Stimulated activated naive B cell treated with anti-CD40 and anti-IgM and Interleukin-4, amounts not matched to agents 10 μg/mL and 1 μg/mL and 100 μg/mL, for 72 hours (primary cell): ENCODE results near the gene AHSP.
"Not testable (repeated sequence)": the region's sequence is repeated elsewhere in the genome, so short reads cannot be mapped to it uniquely, and the experiment has no call there.

Experiments
- ATAC-seq, 2 donors: fragments of 150-1000 bp; cut with Tn5 transposase; replicated peaks; 2 replicates each; pipeline ENCODE4 v1.10.0; 2021; ENCODE audit warnings: moderate library complexity in 1 of 2
- DNase-seq: peaks from one replicate; pipeline ENCODE4 v3.0.0; 2021
- H3K27ac Mint-ChIP-seq: one replicate; pipeline ENCODE4 v1.8.0; 2022; ENCODE audit warnings: mild to moderate bottlenecking, mixed read lengths
- H3K27me3 Mint-ChIP-seq, 2 donors: one replicate each; pipeline ENCODE4 v1.8.0; 2022; ENCODE audit warnings: mixed read lengths in 2 of 2
- H3K36me3 Mint-ChIP-seq, 2 donors: one replicate each; pipeline ENCODE4 v1.8.0; 2022; ENCODE audit warnings: mixed read lengths in 2 of 2, mild to moderate bottlenecking in 1 of 2
- H3K4me1 Mint-ChIP-seq, 2 donors: one replicate each; pipeline ENCODE4 v1.8.0; 2022; ENCODE audit warnings: mixed read lengths in 2 of 2, mild to moderate bottlenecking in 1 of 2
- H3K4me3 Mint-ChIP-seq, 2 donors: one replicate each; pipeline ENCODE4 v1.8.0; 2022; ENCODE audit warnings: mild to moderate bottlenecking in 2 of 2, mixed read lengths in 2 of 2, moderate library complexity in 1 of 2
- H3K9me3 Mint-ChIP-seq, 2 donors: one replicate each; pipeline ENCODE4 v1.8.0; 2022; ENCODE audit warnings: mixed read lengths in 2 of 2, mild to moderate bottlenecking in 1 of 2

Gene AHSP

GRCh38 chr16:31530405-31530804 lies 2.7 kb downstream of the AHSP start:
- ATAC-seq (no peak), DNase-seq (no peak)
- no peak overlapping the region for H3K4me3 Mint-ChIP-seq
- H3K4me1 Mint-ChIP-seq = peaks cover 9 to 19% of the 10 kb centered on the region in 2 donors
- H3K27me3 Mint-ChIP-seq = peaks cover 22 to 25% of the 10 kb centered on the region in 2 donors
- H3K36me3 Mint-ChIP-seq = no peaks in the 10 kb centered on the region
- H3K27ac Mint-ChIP-seq = no peak overlapping the region
- no peaks in the 10 kb centered on the region for H3K9me3 Mint-ChIP-seq

DNA sequence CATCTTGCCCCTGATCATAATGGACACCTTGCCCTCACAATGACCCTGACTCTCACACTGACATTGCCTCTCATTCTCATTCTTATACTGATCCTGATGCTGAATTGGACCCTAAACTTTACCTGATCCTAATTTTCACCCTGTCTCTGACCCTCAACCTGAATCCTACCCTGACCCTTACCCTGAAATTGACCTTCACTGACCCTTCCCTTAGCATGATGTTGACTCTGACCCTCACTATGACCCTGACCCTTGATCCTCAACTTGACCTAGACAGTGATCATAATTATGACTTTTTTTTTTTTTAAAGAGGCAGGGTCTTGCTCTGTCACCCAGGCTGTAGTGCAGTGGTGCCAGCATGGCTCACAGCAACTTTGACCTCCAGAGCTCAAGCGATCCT lies 3.4 kb downstream of the AHSP start:
- ATAC-seq = no peak
- Mint-ChIP-seq H3K36me3 (no peaks in the 10 kb centered on the region), H3K4me3 (no peak overlapping the region), H3K27ac (no peak overlapping the region), H3K27me3 (peaks cover 25% of the 10 kb centered on the region in 2 donors), H3K9me3 (no peaks in the 10 kb centered on the region), H3K4me1 (peaks cover 9 to 19% of the 10 kb centered on the region in 2 donors)
- no peak for DNase-seq

- DNase-seq = no peak
Measured at GRCh38 chr16:31532120-31532519, 4.4 kb downstream of the AHSP start.

GRCh38 chr16:31532896-31533295 lies 5.2 kb downstream of the AHSP start:
- Mint-ChIP-seq H3K4me3 (no peak overlapping the region), H3K27ac (no peak overlapping the region), H3K36me3 (no peaks in the 10 kb centered on the region), H3K4me1 (peaks cover 10 to 20% of the 10 kb centered on the region in 2 donors), H3K9me3 (no peaks in the 10 kb centered on the region), H3K27me3 (peaks cover 25% of the 10 kb centered on the region in 2 donors)
- ATAC-seq (no peak), DNase-seq (no peak)

More at GRCh38 chr16:31532120-31532519, 4.4 kb downstream of the AHSP start:
- H3K4me3 Mint-ChIP-seq = no peak overlapping the region
- peaks cover 25% of the 10 kb centered on the region in 2 donors for H3K27me3 Mint-ChIP-seq
- ATAC-seq = no peak
- no peaks in the 10 kb centered on the region for H3K9me3 Mint-ChIP-seq
- peaks cover 9 to 19% of the 10 kb centered on the region in 2 donors for H3K4me1 Mint-ChIP-seq
- H3K36me3 Mint-ChIP-seq = no peaks in the 10 kb centered on the region
- H3K27ac Mint-ChIP-seq = no peak overlapping the region

GRCh38 chr16:31535737-31536136 lies 8.0 kb downstream of the AHSP start:
- H3K27ac Mint-ChIP-seq = no peak overlapping the region
- peaks cover 0 to 5% of the 10 kb centered on the region in 2 donors for H3K36me3 Mint-ChIP-seq
- H3K27me3 Mint-ChIP-seq = peaks cover 26 to 29% of the 10 kb centered on the region in 2 donors
- H3K4me1 Mint-ChIP-seq = peaks cover 4 to 12% of the 10 kb centered on the region in 2 donors
- peaks cover 0 to 6% of the 10 kb centered on the region in 2 donors for H3K9me3 Mint-ChIP-seq
- DNase-seq (no peak), ATAC-seq (no peak)
- no peak overlapping the region for H3K4me3 Mint-ChIP-seq

- Mint-ChIP-seq H3K27me3 (peaks cover 32 to 35% of the 10 kb centered on the region in 2 donors), H3K27ac (no peak overlapping the region)
Measured at GRCh38 chr16:31536804-31537361, 9.2 kb downstream of the AHSP start.

DNA sequence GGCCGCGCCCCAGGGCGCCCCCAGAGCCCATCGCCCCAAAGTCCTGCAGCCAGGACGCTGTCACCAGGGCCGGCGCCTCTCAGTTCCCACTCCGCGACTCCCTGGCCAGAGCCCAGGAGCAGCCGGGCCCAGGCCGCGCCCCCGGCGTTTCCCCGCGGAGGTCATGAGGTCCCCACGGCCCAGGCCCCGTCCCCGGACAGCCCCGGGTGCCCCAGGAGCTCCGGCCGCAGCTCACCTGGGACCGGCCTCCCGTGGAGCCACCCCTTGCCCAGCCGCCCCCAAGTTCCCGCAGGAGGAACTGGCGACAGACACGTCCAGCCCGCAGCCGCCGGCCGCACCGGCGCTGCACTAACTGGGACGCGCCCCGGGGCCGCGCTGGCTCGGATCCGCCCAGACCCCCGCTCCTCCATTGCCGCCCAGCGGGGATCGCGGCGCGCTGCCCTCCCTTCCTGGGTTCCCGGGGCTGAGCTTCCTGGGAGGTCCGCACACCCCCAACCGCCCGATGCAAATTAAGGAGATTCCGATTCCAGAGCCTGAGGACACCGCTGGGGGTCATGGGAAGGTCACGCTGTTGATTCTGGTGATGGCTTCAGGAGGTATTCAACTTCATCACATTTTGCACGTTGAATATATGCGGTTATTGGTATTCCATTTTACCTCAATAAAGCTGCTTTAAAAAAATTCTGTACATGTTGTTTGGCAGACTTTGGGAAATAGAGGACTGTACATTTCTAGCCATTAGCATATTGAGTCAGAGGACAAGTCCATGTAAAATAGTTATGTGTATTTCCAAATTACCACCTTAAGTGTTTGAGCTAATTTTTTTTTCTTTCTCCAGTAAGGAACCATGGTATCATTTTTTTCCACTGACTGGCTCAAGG lies 9.9 kb downstream of the AHSP start:
- H3K9me3 Mint-ChIP-seq = peaks cover 3 to 13% of the 10 kb centered on the region in 2 donors
- H3K4me3 Mint-ChIP-seq = peak overlapping the region; percentile 63 to 86
- no peak overlapping the region for H3K27ac Mint-ChIP-seq
- peaks cover 0 to 5% of the 10 kb centered on the region in 2 donors for H3K36me3 Mint-ChIP-seq
- H3K27me3 Mint-ChIP-seq = peaks cover 38 to 42% of the 10 kb centered on the region in 2 donors
- no peak for DNase-seq
- H3K4me1 Mint-ChIP-seq = peaks cover 4 to 12% of the 10 kb centered on the region in 2 donors
- peak; percentile 53 to 63 for ATAC-seq

More at GRCh38 chr16:31536804-31537361, 9.2 kb downstream of the AHSP start:
- H3K9me3 Mint-ChIP-seq = peaks cover 0 to 6% of the 10 kb centered on the region in 2 donors
- DNase-seq = no peak
- H3K4me3 Mint-ChIP-seq = peak overlapping the region in 1 of 2 donors; percentile 86
- ATAC-seq = no peak
- H3K4me1 Mint-ChIP-seq = peaks cover 4 to 12% of the 10 kb centered on the region in 2 donors
- peaks cover 0 to 5% of the 10 kb centered on the region in 2 donors for H3K36me3 Mint-ChIP-seq

DNA sequence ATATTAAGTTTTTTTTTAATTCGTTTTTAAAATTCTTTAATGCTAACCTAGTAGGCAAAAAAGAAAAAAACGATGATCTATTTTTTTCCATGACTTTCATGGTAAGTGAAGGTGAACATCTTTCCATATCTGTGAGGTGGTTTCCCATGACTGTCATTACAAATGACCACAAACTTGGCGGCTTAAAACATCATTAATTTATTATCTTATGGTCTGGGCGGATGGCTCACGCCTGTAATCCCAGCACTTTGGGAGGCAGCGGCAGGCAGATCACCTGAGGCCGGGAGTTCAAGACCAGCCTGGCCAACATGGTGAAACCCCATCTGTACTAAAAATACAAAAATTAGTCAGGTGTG lies 10.5 kb downstream of the AHSP start:
- peak overlapping the region; percentile 34 for H3K27ac Mint-ChIP-seq
- H3K36me3 Mint-ChIP-seq, DNase-seq, H3K4me3 Mint-ChIP-seq: not testable (repeated sequence)
- peak; percentile 44 to 73 for ATAC-seq
- peaks cover 3 to 14% of the 10 kb centered on the region in 2 donors for H3K9me3 Mint-ChIP-seq
- peaks cover 4 to 12% of the 10 kb centered on the region in 2 donors for H3K4me1 Mint-ChIP-seq
- H3K27me3 Mint-ChIP-seq = peaks cover 39 to 42% of the 10 kb centered on the region in 2 donors

- DNase-seq, H3K27ac Mint-ChIP-seq, ATAC-seq, H3K4me3 Mint-ChIP-seq, H3K36me3 Mint-ChIP-seq: not testable (repeated sequence)
- H3K27me3 Mint-ChIP-seq = peaks cover 43 to 48% of the 10 kb centered on the region in 2 donors
- H3K9me3 Mint-ChIP-seq = peaks cover 5 to 19% of the 10 kb centered on the region in 2 donors
- peaks cover 4 to 12% of the 10 kb centered on the region in 2 donors for H3K4me1 Mint-ChIP-seq
Measured at GRCh38 chr16:31539762-31540161, 12.1 kb downstream of the AHSP start.

DNA sequence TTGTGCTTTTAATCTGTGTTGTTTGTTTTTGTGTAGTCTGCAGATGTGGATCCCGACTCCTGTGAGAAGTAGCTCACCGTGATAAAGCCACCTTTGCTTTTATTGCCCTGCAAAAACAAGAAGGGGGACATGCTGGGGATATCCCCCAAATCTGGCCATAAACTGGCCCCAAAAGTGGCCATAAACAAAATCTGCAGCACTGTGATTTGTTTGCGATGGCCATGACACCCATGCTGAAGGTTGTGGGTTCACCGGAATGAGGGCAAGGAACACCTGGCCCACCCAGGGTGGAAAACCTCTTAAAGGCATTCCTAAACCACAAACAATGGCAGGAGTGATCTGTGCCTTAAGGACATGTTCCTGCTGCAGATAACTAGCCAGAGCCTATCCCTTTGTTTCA lies 15.1 kb downstream of the AHSP start:
- Mint-ChIP-seq H3K4me3 (no peak overlapping the region), H3K36me3 (peaks cover 0 to 8% of the 10 kb centered on the region in 2 donors), H3K27ac (no peak overlapping the region), H3K9me3 (peaks cover 5 to 19% of the 10 kb centered on the region in 2 donors), H3K4me1 (peaks cover 2 to 8% of the 10 kb centered on the region in 2 donors), H3K27me3 (peaks cover 42 to 50% of the 10 kb centered on the region in 2 donors)
- ATAC-seq = no peak
- DNase-seq = no peak

- no peak overlapping the region for H3K27ac Mint-ChIP-seq
- ATAC-seq (no peak), DNase-seq (no peak)
- H3K27me3 Mint-ChIP-seq = peaks cover 30% of the 10 kb centered on the region in 2 donors
- no peaks in the 10 kb centered on the region for H3K36me3 Mint-ChIP-seq
- peaks cover 0 to 4% of the 10 kb centered on the region in 2 donors for H3K9me3 Mint-ChIP-seq
- no peak overlapping the region for H3K4me3 Mint-ChIP-seq
- no peaks in the 10 kb centered on the region for H3K4me1 Mint-ChIP-seq
Measured at GRCh38 chr16:31561426-31562233, 33.9 kb downstream of the AHSP start.

DNA sequence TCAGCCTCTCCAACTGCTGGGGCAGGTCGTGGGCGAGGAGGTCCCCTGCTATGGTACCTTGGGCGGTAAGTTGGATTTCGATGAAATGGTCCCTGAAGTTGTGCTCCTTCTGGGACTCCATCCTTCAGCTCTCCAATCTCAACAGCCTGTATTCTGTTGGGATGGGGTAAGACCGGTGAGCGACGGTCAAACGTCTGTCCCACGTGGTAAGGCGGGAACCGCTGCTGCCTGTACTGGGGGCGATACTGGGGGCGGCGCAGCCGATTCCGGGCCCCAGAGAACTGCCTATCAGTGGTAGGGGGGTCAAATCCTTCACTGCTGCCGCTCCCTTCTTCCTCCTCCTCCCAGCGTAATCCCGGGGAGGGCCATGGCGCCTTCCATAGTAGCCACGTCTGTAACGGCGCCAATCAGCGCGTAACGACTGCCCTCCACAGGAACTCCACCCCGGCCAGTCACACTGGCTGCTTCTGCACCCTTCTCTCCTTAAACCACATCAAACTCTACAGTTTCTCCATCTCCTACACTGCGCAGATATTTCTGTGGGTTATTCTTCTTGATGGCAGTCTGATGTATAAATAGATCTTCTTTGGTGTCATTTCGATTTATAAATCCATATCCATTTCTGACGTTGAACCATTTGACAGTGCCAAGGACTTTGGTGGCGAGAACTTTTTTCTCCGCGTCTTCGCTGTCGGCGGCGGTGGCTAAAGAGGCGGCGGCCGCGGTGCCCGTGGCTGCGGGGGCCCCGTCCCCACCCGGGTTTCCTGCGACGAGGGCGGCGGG lies 41.1 kb downstream of the AHSP start:
- Mint-ChIP-seq H3K27me3 (peaks cover 62 to 66% of the 10 kb centered on the region in 2 donors), H3K4me1 (peaks cover 5 to 21% of the 10 kb centered on the region in 2 donors), H3K9me3 (peaks cover 4 to 5% of the 10 kb centered on the region in 2 donors), H3K4me3 (peak overlapping the region; percentile 42 to 63), H3K27ac (no peak overlapping the region), H3K36me3 (peaks cover 2 to 5% of the 10 kb centered on the region in 2 donors)
- DNase-seq (no peak), ATAC-seq (peak; percentile 42 to 49)

- ATAC-seq (no peak), DNase-seq (no peak)
- peaks cover 2 to 5% of the 10 kb centered on the region in 2 donors for H3K36me3 Mint-ChIP-seq
- peaks cover 5 to 21% of the 10 kb centered on the region in 2 donors for H3K4me1 Mint-ChIP-seq
- no peak overlapping the region for H3K27ac Mint-ChIP-seq
- peak overlapping the region in 1 of 2 donors; percentile 63 for H3K4me3 Mint-ChIP-seq
- peaks cover 60 to 65% of the 10 kb centered on the region in 2 donors for H3K27me3 Mint-ChIP-seq
- H3K9me3 Mint-ChIP-seq = peaks cover 4 to 5% of the 10 kb centered on the region in 2 donors
Measured at GRCh38 chr16:31569360-31569717, 41.6 kb downstream of the AHSP start.
